HEK293 (cell line): ENCODE data around the gene KLHDC3.

ENCODE experiments used
- CTCF ChIA-PET: fragments of 350-600 bp; formaldehyde crosslinking; extraction: SDS; loops from one replicate; lab custom pipeline; 2021; ENCODE audit warnings: antibody characterized with exemption; lab: Yijun Ruan, JAX
- POLR2A ChIA-PET: fragments of 300-600 bp; formaldehyde crosslinking; extraction: SDS; loops from one replicate; lab custom pipeline; 2020; ENCODE audit warnings: antibody characterized with exemption, inconsistent platforms; lab: Yijun Ruan, JAX
- H3K27ac ChIP-seq: fragments of 200-500 bp; sonication (Bioruptor generic); 2 replicates; pipeline ENCODE4 v1.5.1; 2014; ENCODE audit warnings: low read depth, low read length, control low read depth, inconsistent platforms; ENCODE audit errors: extremely low read depth
- H3K36me3 ChIP-seq, 2 experiments: fragments of 200-500 bp in 1 of 2; sonication (Bioruptor generic) in 1 of 2; 1 replicate in 1 of 2; 2 replicates in 1 of 2; pipeline ENCODE4 v1.5.1; 2014 to 2017; ENCODE audit warnings: inconsistent platforms in 2 of 2, low read length in 2 of 2; ENCODE audit not compliant: control insufficient read depth in 2 of 2, insufficient read depth in 1 of 2
- H3K4me1 ChIP-seq: fragments of 200-500 bp; sonication (Bioruptor generic); 2 replicates; pipeline ENCODE4 v1.5.1; 2014; ENCODE audit warnings: mild to moderate bottlenecking, low read length, inconsistent platforms; ENCODE audit not compliant: control insufficient read depth, insufficient read depth
- H3K4me3 ChIP-seq: 2 replicates; pipeline ENCODE4 v1.5.1; 2011; ENCODE audit warnings: low read depth, mild to moderate bottlenecking, control low read depth, low read length, moderate library complexity
- H3K9me3 ChIP-seq: fragments of 200-500 bp; sonication (Bioruptor generic); 2 replicates; pipeline ENCODE4 v1.5.1; 2014; ENCODE audit warnings: low read depth, low read length, inconsistent platforms; ENCODE audit not compliant: control insufficient read depth, insufficient read depth
- FEZF1 ChIP-seq: fragments of 450-650 bp; formaldehyde crosslinking; IDR thresholded peaks from 2 replicates; pipeline ENCODE4 v1.5.1; 2016; ENCODE audit warnings: missing biosample characterization, missing genetic modification characterization
- PBX3 ChIP-seq: sonication (generic); formaldehyde crosslinking; IDR thresholded peaks from 2 replicates; pipeline ENCODE4 v1.8.1; 2022; ENCODE audit warnings: mild to moderate bottlenecking, moderate library complexity, missing genetic modification reagents
- ZBTB17 ChIP-seq: fragments of 450-650 bp; formaldehyde crosslinking; IDR thresholded peaks from 2 replicates; pipeline ENCODE4 v1.5.1; 2016; ENCODE audit warnings: missing biosample characterization, missing genetic modification characterization
- ZBTB48 ChIP-seq: fragments of 450-650 bp; formaldehyde crosslinking; IDR thresholded peaks from 2 replicates; pipeline ENCODE4 v1.5.1; 2016; ENCODE audit warnings: missing biosample characterization, missing genetic modification characterization
- ZNF133 ChIP-seq: fragments of 450-650 bp; formaldehyde crosslinking; IDR thresholded peaks from 2 replicates; pipeline ENCODE4 v1.5.1; 2016; ENCODE audit warnings: missing biosample characterization, missing genetic modification characterization
- ZNF174 ChIP-seq: fragments of 450-650 bp; formaldehyde crosslinking; IDR thresholded peaks from 2 replicates; pipeline ENCODE4 v1.5.0; 2017; ENCODE audit warnings: missing biosample characterization, mild to moderate bottlenecking, missing genetic modification characterization
- ZNF221 ChIP-seq: fragments of 450-650 bp; formaldehyde crosslinking; IDR thresholded peaks from 2 replicates; pipeline ENCODE4 v1.5.1; 2017; ENCODE audit warnings: missing biosample characterization, missing genetic modification characterization, borderline replicate concordance
- ZNF248 ChIP-seq: fragments of 450-650 bp; formaldehyde crosslinking; IDR thresholded peaks from 2 replicates; pipeline ENCODE4 v1.5.1; 2017; ENCODE audit warnings: missing biosample characterization, missing genetic modification characterization
- ZNF324 ChIP-seq: fragments of 450-650 bp; formaldehyde crosslinking; IDR thresholded peaks from 2 replicates; pipeline ENCODE4 v1.5.1; 2016; ENCODE audit warnings: missing biosample characterization, missing genetic modification characterization
- ZNF391 ChIP-seq: fragments of 450-650 bp; formaldehyde crosslinking; IDR thresholded peaks from 2 replicates; pipeline ENCODE4 v1.5.1; 2016; ENCODE audit warnings: low read depth, missing biosample characterization, missing genetic modification characterization, borderline replicate concordance
- ZNF521 ChIP-seq: fragments of 450-650 bp; formaldehyde crosslinking; IDR thresholded peaks from 2 replicates; pipeline ENCODE4 v1.5.1; 2017; ENCODE audit warnings: missing biosample characterization, mild to moderate bottlenecking, missing genetic modification characterization
- ZNF560 ChIP-seq: fragments of 450-650 bp; formaldehyde crosslinking; IDR thresholded peaks from 2 replicates; pipeline ENCODE4 v1.5.1; 2017; ENCODE audit warnings: missing biosample characterization, missing genetic modification characterization, borderline replicate concordance
- ZNF561 ChIP-seq: fragments of 450-650 bp; IDR thresholded peaks from 2 replicates; pipeline ENCODE4 v1.5.1; 2018; ENCODE audit warnings: missing biosample characterization, missing genetic modification characterization, borderline replicate concordance
- ZNF639 ChIP-seq: fragments of 450-650 bp; formaldehyde crosslinking; IDR thresholded peaks from 2 replicates; pipeline ENCODE4 v1.5.1; 2016; ENCODE audit warnings: missing biosample characterization, missing genetic modification characterization
- TF ChIP-seq, protein P1 (sequence below): fragments of 450-650 bp; formaldehyde crosslinking; IDR thresholded peaks from 2 replicates; pipeline ENCODE4 v1.5.1; 2017; ENCODE audit warnings: missing biosample characterization, missing genetic modification characterization
- TF ChIP-seq, protein P2 (sequence below): fragments of 450-650 bp; formaldehyde crosslinking; IDR thresholded peaks from 2 replicates; pipeline ENCODE4 v1.5.1; 2016; ENCODE audit warnings: missing biosample characterization, missing genetic modification characterization, low read depth
- TF ChIP-seq, protein P3 (sequence below): fragments of 450-650 bp; formaldehyde crosslinking; conservative IDR thresholded peaks from 2 replicates; pipeline ENCODE4 v1.5.1; 2016; ENCODE audit warnings: low read depth, missing biosample characterization, missing genetic modification characterization

Gene KLHDC3

DNA sequence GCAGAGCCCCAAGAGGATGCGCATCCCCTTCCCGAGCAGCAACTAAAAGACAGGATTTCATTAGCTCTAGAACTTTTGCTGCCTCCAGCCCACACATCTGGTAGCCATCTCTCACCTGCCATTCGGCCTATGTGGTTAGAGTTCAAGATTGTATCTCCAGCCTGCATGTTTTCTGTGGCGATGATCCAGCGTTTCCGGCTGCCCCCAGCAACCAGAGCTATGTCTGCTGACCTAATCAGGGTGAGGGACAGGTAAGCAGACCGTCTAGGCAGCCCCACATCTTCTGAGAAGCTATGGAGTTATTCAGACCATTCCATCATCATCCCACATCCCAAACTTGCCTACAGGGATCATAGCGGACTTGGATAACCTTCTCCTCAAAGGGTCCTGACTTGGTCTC, 41.9 kb downstream of the KLHDC3 start:
- Histone ChIP-seq H3K9me3 (no peaks in the 10 kb centered on the region), H3K4me1 (peaks cover 13% of the 10 kb centered on the region), H3K36me3 (peaks cover 19 to 49% of the 10 kb centered on the region in 2 experiments; a peak in 2 of 3 replicates), H3K27ac (no peak overlapping the region), H3K4me3 (no peak overlapping the region)
- TF ChIP-seq, protein P1, sequence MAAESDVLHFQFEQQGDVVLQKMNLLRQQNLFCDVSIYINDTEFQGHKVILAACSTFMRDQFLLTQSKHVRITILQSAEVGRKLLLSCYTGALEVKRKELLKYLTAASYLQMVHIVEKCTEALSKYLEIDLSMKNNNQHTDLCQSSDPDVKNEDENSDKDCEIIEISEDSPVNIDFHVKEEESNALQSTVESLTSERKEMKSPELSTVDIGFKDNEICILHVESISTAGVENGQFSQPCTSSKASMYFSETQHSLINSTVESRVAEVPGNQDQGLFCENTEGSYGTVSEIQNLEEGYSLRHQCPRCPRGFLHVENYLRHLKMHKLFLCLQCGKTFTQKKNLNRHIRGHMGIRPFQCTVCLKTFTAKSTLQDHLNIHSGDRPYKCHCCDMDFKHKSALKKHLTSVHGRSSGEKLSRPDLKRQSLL (tag by site-specific recombination): no peak
- TF ChIP-seq, protein P2, sequence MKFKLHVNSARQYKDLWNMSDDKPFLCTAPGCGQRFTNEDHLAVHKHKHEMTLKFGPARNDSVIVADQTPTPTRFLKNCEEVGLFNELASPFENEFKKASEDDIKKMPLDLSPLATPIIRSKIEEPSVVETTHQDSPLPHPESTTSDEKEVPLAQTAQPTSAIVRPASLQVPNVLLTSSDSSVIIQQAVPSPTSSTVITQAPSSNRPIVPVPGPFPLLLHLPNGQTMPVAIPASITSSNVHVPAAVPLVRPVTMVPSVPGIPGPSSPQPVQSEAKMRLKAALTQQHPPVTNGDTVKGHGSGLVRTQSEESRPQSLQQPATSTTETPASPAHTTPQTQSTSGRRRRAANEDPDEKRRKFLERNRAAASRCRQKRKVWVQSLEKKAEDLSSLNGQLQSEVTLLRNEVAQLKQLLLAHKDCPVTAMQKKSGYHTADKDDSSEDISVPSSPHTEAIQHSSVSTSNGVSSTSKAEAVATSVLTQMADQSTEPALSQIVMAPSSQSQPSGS (tag by site-specific recombination): no peak
- TF ChIP-seq ZNF248 (no peak), ZNF174 (tag by site-specific recombination) (no peak), ZNF324 (tag by site-specific recombination) (no peak), ZNF560 (tag by site-specific recombination) (no peak)
- POLR2A ChIA-PET: interaction anchor here (1.4 to 3.3 kb wide), 4 partner anchors 20 to 127 kb away, joined by 3 to 50 read pairs (median 14); partner anchors contain the start of genes CNPY3, KLHDC3, MEA1 and PPP2R5D
- CTCF ChIA-PET: interaction anchor here (0.7 to 0.8 kb wide), 2 partner anchors 20 to 88 kb away, joined by 3 read pairs; partner anchors contain the start of gene PTK7

DNA sequence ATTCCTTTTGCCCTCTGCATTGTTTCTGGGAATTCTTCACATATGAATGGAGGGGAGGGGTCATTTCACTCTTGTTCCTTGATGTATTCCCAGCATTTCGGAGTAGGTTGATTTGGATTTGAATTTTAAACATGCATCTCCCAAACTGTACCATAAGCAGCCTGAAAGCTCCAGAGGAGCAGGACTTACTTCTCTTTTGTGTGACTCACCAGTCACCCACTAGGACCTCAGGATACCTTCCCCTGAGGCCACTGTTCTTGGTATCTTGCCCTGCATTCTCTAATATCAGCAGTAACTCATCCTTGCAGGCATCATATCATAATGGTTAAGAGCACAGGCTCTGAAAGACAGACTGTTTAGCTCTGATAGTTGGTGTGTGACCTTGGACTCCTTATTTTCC, 44.5 kb downstream of the KLHDC3 start:
- CTCF ChIA-PET: interaction anchor here (1.1 to 4.6 kb wide), 3 partner anchors 11 to 84 kb away, joined by 8 to 26 read pairs (median 15); partner anchors contain the start of gene PTK7
- no peak overlapping the region for H3K27ac ChIP-seq
- TF ChIP-seq ZNF133 (no peak), ZBTB48 (tag by site-specific recombination) (no peak)
- TF ChIP-seq, all 188 proteins: peak for 0
- POLR2A ChIA-PET: interaction anchor here (0.6 to 2.4 kb wide), 14 partner anchors 10 to 129 kb away, joined by 3 to 32 read pairs (median 8); partner anchors contain the start of genes CNPY3, CUL9, KLHDC3 and MEA1
- Histone ChIP-seq H3K36me3 (peaks cover 24 to 51% of the 10 kb centered on the region in 2 experiments; a peak in 2 of 3 replicates), H3K4me3 (peak overlapping the region; percentile 96), H3K9me3 (no peaks in the 10 kb centered on the region), H3K4me1 (peaks cover 13% of the 10 kb centered on the region)

- POLR2A ChIA-PET: interaction anchor here (0.5 to 2.4 kb wide), 34 partner anchors 8 to 1187 kb away, joined by 3 to 32 read pairs (median 5); partner anchors contain the start of genes CNPY3, CUL9, GNMT and HSP90AB1
- H3K36me3 ChIP-seq: peaks cover 28 to 57% of the 10 kb centered on the region in 2 experiments; a peak in 2 of 3 replicates
- H3K27ac ChIP-seq: peak within 1 kb of the TSS; percentile 76
- H3K9me3 ChIP-seq: no peaks in the 10 kb centered on the region
- peaks cover 9% of the 10 kb centered on the region for H3K4me1 ChIP-seq
- CTCF ChIA-PET: interaction anchor here (0.6 to 4.6 kb wide), 7 partner anchors 11 to 158 kb away, joined by 3 to 26 read pairs (median 6); partner anchors contain the start of genes PEX6 and PTK7
- peak within 1 kb of the TSS; percentile 96 for H3K4me3 ChIP-seq
- TF ChIP-seq FEZF1 (tag by site-specific recombination): no peak
- TF ChIP-seq ZNF639 (tag by site-specific recombination): peak; percentile 67; the same call in 1 of the 2 replicates
- TF ChIP-seq ZNF561: 0 out of 2 replicates have a peak, but pooled peaks have one; percentile 11
- no peak for TF ChIP-seq ZNF521 (tag by site-specific recombination)
- TF ChIP-seq ZBTB17 (tag by site-specific recombination): peak; percentile 99
- peak; percentile 49; the same call in 1 of the 2 replicates for TF ChIP-seq ZNF324 (tag by site-specific recombination)
- no peak for TF ChIP-seq ZNF391 (tag by site-specific recombination)
- TF ChIP-seq PBX3 (CRISPR knock-in tag): peak; percentile 92
- TF ChIP-seq, protein P3, sequence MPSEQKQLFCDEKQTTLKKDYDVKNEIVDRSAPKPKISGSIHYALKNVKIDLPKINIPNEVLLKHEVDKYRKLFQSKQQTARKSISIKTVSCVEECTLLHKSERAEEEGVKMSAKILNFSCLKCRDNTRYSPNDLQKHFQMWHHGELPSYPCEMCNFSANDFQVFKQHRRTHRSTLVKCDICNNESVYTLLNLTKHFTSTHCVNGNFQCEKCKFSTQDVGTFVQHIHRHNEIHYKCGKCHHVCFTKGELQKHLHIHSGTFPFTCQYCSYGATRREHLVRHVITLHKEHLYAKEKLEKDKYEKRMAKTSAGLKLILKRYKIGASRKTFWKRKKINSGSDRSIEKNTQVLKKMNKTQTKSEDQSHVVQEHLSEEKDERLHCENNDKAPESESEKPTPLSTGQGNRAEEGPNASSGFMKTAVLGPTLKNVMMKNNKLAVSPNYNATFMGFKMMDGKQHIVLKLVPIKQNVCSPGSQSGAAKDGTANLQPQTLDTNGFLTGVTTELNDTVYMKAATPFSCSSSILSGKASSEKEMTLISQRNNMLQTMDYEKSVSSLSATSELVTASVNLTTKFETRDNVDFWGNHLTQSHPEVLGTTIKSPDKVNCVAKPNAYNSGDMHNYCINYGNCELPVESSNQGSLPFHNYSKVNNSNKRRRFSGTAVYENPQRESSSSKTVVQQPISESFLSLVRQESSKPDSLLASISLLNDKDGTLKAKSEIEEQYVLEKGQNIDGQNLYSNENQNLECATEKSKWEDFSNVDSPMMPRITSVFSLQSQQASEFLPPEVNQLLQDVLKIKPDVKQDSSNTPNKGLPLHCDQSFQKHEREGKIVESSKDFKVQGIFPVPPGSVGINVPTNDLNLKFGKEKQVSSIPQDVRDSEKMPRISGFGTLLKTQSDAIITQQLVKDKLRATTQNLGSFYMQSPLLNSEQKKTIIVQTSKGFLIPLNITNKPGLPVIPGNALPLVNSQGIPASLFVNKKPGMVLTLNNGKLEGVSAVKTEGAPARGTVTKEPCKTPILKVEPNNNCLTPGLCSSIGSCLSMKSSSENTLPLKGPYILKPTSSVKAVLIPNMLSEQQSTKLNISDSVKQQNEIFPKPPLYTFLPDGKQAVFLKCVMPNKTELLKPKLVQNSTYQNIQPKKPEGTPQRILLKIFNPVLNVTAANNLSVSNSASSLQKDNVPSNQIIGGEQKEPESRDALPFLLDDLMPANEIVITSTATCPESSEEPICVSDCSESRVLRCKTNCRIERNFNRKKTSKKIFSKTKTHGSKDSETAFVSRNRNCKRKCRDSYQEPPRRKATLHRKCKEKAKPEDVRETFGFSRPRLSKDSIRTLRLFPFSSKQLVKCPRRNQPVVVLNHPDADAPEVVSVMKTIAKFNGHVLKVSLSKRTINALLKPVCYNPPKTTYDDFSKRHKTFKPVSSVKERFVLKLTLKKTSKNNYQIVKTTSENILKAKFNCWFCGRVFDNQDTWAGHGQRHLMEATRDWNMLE: 0 out of 2 replicates have a peak, but pooled peaks have one; percentile 15
- TF ChIP-seq ZNF221: peak; percentile 75; the same call in 1 of the 2 replicates
Observed at GRCh38 chr6:43059168-43060033, 45.4 kb downstream of the KLHDC3 start, which contains the start of the genes KLC4 and MRPL2. Gene KLC4 (plus strand): TSS chr6:43059631. CDS start chr6:43061336, 1,705 bp downstream. Gene MRPL2 (minus strand): TSS chr6:43059434. CDS start chr6:43059381, 53 bp downstream.
